WTC11 (cell line): ENCODE results near the gene UBL4A. TPM values are rescaled to one million over a fixed set of nuclear protein-coding genes. Genes with fewer than 3 reads are reported as not detected.

Experiments used
- ATAC-seq: fragments of 200-7000 bp; cut with Tn5 transposase; 2 replicates; pipeline ENCODE4 v1.10.0; 2021; ENCODE audit warnings: mild to moderate bottlenecking, moderate library complexity
- CTCF ChIA-PET: fragments of 300-600 bp; sonication (Branson Sonifier 250); formaldehyde crosslinking; loops from one replicate; lab custom pipeline; 2021; ENCODE audit warnings: antibody characterized with exemption; lab: Charles Lee
- POLR2A ChIA-PET: fragments of 350-600 bp; sonication (Branson Sonifier 250); formaldehyde crosslinking; loops from one replicate; lab custom pipeline; 2021; ENCODE audit warnings: antibody characterized with exemption; lab: Charles Lee
- DNase-seq: peaks from one replicate; pipeline ENCODE4 v3.0.0; 2021; ENCODE audit warnings: low spot score
- H3K27ac Mint-ChIP-seq: 2 replicates; pipeline ENCODE4 v1.8.0; 2021; ENCODE audit warnings: mixed read lengths
- H3K27me3 Mint-ChIP-seq: 2 replicates; pipeline ENCODE4 v1.8.0; 2021; ENCODE audit warnings: low read depth, mild to moderate bottlenecking, moderate library complexity, mixed read lengths
- H3K36me3 Mint-ChIP-seq: 2 replicates; pipeline ENCODE4 v1.8.0; 2021; ENCODE audit warnings: mixed read lengths
- H3K4me1 Mint-ChIP-seq: 2 replicates; pipeline ENCODE4 v1.8.0; 2022; ENCODE audit warnings: mixed read lengths
- H3K4me3 Mint-ChIP-seq: 2 replicates; pipeline ENCODE4 v1.8.0; 2021; ENCODE audit warnings: mild to moderate bottlenecking, moderate library complexity, mixed read lengths
- H3K9me3 Mint-ChIP-seq: 2 replicates; pipeline ENCODE4 v1.8.0; 2021; ENCODE audit warnings: mixed read lengths
- CBFB ChIP-seq: sonication (generic); formaldehyde crosslinking; IDR thresholded peaks from 2 replicates; pipeline ENCODE4 v1.8.1; 2022; ENCODE audit warnings: mild to moderate bottlenecking, low read depth, missing genetic modification reagents
- CREB1 ChIP-seq: sonication (generic); formaldehyde crosslinking; IDR thresholded peaks from 2 replicates; pipeline ENCODE4 v1.8.0; 2023; ENCODE audit warnings: mild to moderate bottlenecking, missing genetic modification reagents
- FOXP1 ChIP-seq: sonication (generic); formaldehyde crosslinking; IDR thresholded peaks from 2 replicates; pipeline ENCODE4 v1.8.0; 2022; ENCODE audit warnings: missing genetic modification reagents, mild to moderate bottlenecking, moderate library complexity, borderline replicate concordance
- HMGA2 ChIP-seq: fragments of 250-450 bp; sonication (Bioruptor Pico); IDR thresholded peaks from 2 replicates; pipeline ENCODE4 v1.4.0; 2021; ENCODE audit warnings: mild to moderate bottlenecking, moderate library complexity
- MXD4 ChIP-seq: fragments of 250-450 bp; sonication (Bioruptor Pico); IDR thresholded peaks from 2 replicates; pipeline ENCODE4 v1.8.0; 2021; ENCODE audit warnings: mild to moderate bottlenecking, moderate library complexity, borderline replicate concordance
- PRRX2 ChIP-seq: fragments of 250-450 bp; sonication (Bioruptor Pico); IDR thresholded peaks from 2 replicates; pipeline ENCODE4 v1.8.0; 2021; ENCODE audit warnings: mild to moderate bottlenecking
- SMAD4 ChIP-seq: sonication (generic); formaldehyde crosslinking; IDR thresholded peaks from 2 replicates; pipeline ENCODE4 v1.8.0; 2022; ENCODE audit warnings: mild to moderate bottlenecking, missing genetic modification reagents
- TCF7 ChIP-seq: sonication (generic); formaldehyde crosslinking; IDR thresholded peaks from 2 replicates; pipeline ENCODE4 v1.8.0; 2022; ENCODE audit warnings: mild to moderate bottlenecking, low read depth, missing genetic modification reagents, moderate library complexity
- TEAD4 ChIP-seq: sonication (generic); formaldehyde crosslinking; IDR thresholded peaks from 2 replicates; pipeline ENCODE4 v1.8.0; 2022; ENCODE audit warnings: mild to moderate bottlenecking, missing genetic modification reagents
- ZNF121 ChIP-seq: sonication (generic); formaldehyde crosslinking; IDR thresholded peaks from 2 replicates; pipeline ENCODE4 v1.8.0; 2023; ENCODE audit warnings: missing genetic modification reagents
- ZNF263 ChIP-seq: sonication (generic); formaldehyde crosslinking; IDR thresholded peaks from 2 replicates; pipeline ENCODE4 v1.8.1; 2022; ENCODE audit warnings: low read depth, mild to moderate bottlenecking, moderate library complexity, missing genetic modification reagents
- ZNF317 ChIP-seq: sonication (generic); formaldehyde crosslinking; IDR thresholded peaks from 2 replicates; pipeline ENCODE4 v1.8.1; 2023; ENCODE audit warnings: low read depth, mild to moderate bottlenecking, moderate library complexity, missing genetic modification reagents, borderline replicate concordance
- ZNF396 ChIP-seq: fragments of 250-450 bp; sonication (Bioruptor Pico); IDR thresholded peaks from 2 replicates; pipeline ENCODE4 v1.8.0; 2021; ENCODE audit warnings: mild to moderate bottlenecking, moderate library complexity, borderline replicate concordance
- ZNF423 ChIP-seq: fragments of 250-450 bp; sonication (Bioruptor Pico); IDR thresholded peaks from 2 replicates; pipeline ENCODE4 v2.1.2; 2022; ENCODE audit warnings: mild to moderate bottlenecking, moderate library complexity
- ZNF671 ChIP-seq: fragments of 250-450 bp; sonication (Bioruptor Pico); IDR thresholded peaks from 2 replicates; pipeline ENCODE4 v1.8.0; 2021; ENCODE audit warnings: mild to moderate bottlenecking
- total RNA-seq: library from RNA; stranded (reverse); gene quantifications from 3 replicates; pipeline ENCODE4 v1.2.3, GENCODE V29; 2021
- TF ChIP-seq, protein P1 (sequence below): sonication (generic); formaldehyde crosslinking; IDR thresholded peaks from 2 replicates; pipeline ENCODE4 v1.8.1; 2023; ENCODE audit warnings: mild to moderate bottlenecking, missing genetic modification reagents
- TF ChIP-seq, protein P2 (sequence below): fragments of 250-450 bp; sonication (Bioruptor Pico); conservative IDR thresholded peaks from 2 replicates; pipeline ENCODE4 v1.9.0; 2021; ENCODE audit warnings: mild to moderate bottlenecking
- TF ChIP-seq, protein P3 (sequence below): sonication (generic); formaldehyde crosslinking; IDR thresholded peaks from 2 replicates; pipeline ENCODE4 v1.8.0; 2023; ENCODE audit warnings: missing genetic modification reagents, mild to moderate bottlenecking, borderline replicate concordance
- TF ChIP-seq, protein P4 (sequence below): sonication (generic); formaldehyde crosslinking; IDR thresholded peaks from 2 replicates; pipeline ENCODE4 v1.8.1; 2023; ENCODE audit warnings: mild to moderate bottlenecking, missing genetic modification reagents
- TF ChIP-seq, protein P5 (sequence below): sonication (generic); formaldehyde crosslinking; IDR thresholded peaks from 2 replicates; pipeline ENCODE4 v1.8.1; 2022; ENCODE audit warnings: mild to moderate bottlenecking, missing genetic modification reagents, moderate library complexity, borderline replicate concordance
- TF ChIP-seq, protein P6 (sequence below): sonication (generic); formaldehyde crosslinking; IDR thresholded peaks from 2 replicates; pipeline ENCODE4 v1.8.0; 2022; ENCODE audit warnings: mild to moderate bottlenecking, missing genetic modification reagents
- TF ChIP-seq, protein P7 (sequence below): sonication (generic); formaldehyde crosslinking; IDR thresholded peaks from 2 replicates; pipeline ENCODE4 v1.8.1; 2023; ENCODE audit warnings: mild to moderate bottlenecking, missing genetic modification reagents, moderate library complexity

The UBL4A gene
- total RNA-seq, 1 experiment from 2014 or later: 34.0 TPM

DNA sequence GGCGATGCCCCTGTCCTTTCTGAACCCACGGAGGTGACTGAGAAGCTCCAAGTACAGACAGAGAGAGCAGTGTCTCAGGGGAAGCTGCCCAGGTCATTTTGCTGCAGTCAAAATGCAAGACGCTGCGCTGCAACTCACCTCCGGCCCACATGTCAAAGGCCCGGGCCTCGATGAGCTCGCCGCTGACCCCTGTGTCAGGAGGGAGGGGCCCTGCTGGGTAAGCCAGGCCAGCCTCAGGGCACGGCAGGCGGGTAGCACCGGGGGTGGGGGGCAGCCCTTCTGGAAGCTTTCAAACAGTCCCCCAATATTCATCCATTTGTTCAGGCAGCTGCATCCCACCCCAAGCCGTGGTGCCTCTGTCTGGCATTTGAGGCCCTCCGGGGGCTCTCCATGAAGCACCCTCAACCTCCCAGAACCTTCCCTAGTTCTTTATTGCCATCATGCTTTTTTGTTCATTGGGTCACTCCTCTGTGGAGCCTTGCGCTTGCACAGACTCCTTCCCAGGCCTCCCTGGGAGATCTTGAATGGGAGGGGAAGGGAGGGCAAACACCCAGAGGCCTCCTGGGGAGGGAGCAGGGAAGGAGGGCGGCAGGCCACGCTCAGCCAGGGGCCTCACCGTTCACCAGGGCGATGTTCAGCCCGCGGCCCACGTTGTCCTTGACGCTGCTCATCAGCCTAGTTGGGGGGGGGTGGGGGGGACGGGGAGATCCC, 21.4 kb upstream of the UBL4A start:
- ChIA-PET POLR2A (no interaction called here), CTCF (no interaction called here)
- no peaks in the 10 kb centered on the region for H3K9me3 Mint-ChIP-seq

DNA sequence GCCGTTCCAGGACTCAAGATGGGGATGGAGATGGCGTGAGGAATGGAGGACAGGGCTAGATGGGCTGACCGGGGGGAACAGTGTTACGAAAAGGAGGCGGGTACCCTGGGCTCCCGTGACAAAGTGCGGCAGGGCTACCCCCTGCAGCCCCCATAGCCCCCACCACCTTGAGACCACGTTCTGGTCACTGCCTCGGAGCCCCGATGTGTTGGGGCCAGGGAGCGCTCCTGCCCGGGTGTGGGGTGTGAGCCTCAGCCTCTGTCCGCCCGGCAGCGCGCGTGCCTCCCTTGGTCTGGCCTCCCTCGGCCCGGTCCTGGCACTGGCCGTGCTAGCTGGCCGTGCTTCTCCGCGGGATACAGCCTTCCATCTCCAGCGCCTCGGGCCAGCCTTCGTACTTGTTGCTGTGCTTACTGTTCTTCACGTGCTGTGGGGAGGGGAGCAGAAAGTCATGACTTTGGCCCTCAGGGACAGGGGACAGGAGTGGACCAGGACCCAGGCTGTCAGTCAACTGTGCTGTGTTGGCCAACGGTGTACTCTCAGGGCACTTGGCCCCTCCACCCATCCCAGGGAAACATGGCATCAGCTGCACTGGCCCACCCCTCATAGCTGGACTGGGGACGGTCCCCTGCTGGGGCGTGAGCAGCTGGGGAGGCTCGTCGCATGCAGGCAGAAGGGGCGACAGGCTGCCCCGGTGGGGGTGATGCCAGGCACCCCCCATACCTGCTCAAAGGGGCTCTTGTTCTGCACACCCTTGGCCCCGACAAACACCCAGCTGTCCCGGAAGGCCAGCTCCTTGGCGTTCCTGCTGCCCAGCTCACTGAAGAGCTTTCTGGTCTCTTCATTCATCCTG, 20.3 kb upstream of the UBL4A start:
- DNase-seq: no peak
- Mint-ChIP-seq H3K27ac (no peak overlapping the region), H3K36me3 (peaks cover 15% of the 10 kb centered on the region), H3K4me1 (no peaks in the 10 kb centered on the region), H3K9me3 (no peaks in the 10 kb centered on the region), H3K27me3 (no peaks in the 10 kb centered on the region), H3K4me3 (no peak overlapping the region)
- ChIA-PET CTCF (no interaction called here), POLR2A (no interaction called here)
- ATAC-seq: no peak
- TF ChIP-seq, protein P1, sequence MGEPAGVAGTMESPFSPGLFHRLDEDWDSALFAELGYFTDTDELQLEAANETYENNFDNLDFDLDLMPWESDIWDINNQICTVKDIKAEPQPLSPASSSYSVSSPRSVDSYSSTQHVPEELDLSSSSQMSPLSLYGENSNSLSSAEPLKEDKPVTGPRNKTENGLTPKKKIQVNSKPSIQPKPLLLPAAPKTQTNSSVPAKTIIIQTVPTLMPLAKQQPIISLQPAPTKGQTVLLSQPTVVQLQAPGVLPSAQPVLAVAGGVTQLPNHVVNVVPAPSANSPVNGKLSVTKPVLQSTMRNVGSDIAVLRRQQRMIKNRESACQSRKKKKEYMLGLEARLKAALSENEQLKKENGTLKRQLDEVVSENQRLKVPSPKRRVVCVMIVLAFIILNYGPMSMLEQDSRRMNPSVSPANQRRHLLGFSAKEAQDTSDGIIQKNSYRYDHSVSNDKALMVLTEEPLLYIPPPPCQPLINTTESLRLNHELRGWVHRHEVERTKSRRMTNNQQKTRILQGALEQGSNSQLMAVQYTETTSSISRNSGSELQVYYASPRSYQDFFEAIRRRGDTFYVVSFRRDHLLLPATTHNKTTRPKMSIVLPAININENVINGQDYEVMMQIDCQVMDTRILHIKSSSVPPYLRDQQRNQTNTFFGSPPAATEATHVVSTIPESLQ (CRISPR knock-in tag): no peak
- TF ChIP-seq TEAD4: no peak
- TF ChIP-seq, protein P2, sequence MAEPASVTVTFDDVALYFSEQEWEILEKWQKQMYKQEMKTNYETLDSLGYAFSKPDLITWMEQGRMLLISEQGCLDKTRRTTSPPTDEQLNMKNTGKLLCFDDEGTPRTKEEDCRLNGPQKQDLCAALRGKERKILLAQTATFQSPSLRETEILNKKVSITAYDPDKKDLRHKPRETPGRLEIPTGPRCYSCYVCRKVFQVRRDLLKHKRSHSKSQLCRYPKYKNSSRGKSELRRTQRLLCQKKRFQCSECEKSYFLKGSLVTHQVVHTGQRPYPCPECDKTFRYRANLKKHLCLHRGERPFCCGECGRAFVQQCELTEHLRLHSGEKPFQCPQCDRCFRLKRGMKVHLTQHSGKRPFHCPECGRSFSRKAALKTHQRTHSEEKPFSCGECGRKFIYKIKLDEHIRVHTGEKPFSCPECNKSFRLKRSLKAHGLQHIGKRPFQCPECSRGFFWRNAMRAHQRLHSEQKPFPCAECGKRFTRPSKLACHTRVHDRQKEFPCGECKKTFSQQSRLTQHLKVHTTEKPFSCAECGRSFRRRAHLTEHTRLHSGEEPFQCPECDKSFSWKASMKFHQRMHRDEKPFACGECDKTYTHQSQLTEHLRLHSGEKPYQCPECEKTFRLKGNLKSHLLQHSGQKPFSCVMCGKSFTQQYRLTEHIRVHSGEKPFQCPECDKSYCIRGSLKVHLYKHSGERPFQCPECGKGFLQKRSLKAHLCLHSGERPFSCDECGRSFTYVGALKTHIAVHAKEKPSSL (CRISPR knock-in tag): no peak
- TF ChIP-seq, protein P3, sequence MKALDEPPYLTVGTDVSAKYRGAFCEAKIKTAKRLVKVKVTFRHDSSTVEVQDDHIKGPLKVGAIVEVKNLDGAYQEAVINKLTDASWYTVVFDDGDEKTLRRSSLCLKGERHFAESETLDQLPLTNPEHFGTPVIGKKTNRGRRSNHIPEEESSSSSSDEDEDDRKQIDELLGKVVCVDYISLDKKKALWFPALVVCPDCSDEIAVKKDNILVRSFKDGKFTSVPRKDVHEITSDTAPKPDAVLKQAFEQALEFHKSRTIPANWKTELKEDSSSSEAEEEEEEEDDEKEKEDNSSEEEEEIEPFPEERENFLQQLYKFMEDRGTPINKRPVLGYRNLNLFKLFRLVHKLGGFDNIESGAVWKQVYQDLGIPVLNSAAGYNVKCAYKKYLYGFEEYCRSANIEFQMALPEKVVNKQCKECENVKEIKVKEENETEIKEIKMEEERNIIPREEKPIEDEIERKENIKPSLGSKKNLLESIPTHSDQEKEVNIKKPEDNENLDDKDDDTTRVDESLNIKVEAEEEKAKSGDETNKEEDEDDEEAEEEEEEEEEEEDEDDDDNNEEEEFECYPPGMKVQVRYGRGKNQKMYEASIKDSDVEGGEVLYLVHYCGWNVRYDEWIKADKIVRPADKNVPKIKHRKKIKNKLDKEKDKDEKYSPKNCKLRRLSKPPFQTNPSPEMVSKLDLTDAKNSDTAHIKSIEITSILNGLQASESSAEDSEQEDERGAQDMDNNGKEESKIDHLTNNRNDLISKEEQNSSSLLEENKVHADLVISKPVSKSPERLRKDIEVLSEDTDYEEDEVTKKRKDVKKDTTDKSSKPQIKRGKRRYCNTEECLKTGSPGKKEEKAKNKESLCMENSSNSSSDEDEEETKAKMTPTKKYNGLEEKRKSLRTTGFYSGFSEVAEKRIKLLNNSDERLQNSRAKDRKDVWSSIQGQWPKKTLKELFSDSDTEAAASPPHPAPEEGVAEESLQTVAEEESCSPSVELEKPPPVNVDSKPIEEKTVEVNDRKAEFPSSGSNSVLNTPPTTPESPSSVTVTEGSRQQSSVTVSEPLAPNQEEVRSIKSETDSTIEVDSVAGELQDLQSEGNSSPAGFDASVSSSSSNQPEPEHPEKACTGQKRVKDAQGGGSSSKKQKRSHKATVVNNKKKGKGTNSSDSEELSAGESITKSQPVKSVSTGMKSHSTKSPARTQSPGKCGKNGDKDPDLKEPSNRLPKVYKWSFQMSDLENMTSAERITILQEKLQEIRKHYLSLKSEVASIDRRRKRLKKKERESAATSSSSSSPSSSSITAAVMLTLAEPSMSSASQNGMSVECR (CRISPR knock-in tag): no peak

More for the DNA sequence above, 21.4 kb upstream of the UBL4A start:
- TF ChIP-seq, protein P4, sequence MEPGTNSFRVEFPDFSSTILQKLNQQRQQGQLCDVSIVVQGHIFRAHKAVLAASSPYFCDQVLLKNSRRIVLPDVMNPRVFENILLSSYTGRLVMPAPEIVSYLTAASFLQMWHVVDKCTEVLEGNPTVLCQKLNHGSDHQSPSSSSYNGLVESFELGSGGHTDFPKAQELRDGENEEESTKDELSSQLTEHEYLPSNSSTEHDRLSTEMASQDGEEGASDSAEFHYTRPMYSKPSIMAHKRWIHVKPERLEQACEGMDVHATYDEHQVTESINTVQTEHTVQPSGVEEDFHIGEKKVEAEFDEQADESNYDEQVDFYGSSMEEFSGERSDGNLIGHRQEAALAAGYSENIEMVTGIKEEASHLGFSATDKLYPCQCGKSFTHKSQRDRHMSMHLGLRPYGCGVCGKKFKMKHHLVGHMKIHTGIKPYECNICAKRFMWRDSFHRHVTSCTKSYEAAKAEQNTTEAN (CRISPR knock-in tag): no peak
- TF ChIP-seq, protein P5, sequence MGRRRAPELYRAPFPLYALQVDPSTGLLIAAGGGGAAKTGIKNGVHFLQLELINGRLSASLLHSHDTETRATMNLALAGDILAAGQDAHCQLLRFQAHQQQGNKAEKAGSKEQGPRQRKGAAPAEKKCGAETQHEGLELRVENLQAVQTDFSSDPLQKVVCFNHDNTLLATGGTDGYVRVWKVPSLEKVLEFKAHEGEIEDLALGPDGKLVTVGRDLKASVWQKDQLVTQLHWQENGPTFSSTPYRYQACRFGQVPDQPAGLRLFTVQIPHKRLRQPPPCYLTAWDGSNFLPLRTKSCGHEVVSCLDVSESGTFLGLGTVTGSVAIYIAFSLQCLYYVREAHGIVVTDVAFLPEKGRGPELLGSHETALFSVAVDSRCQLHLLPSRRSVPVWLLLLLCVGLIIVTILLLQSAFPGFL (CRISPR knock-in tag): no peak
- TF ChIP-seq SMAD4 (CRISPR knock-in tag) (no peak), ZNF396 (CRISPR knock-in tag) (no peak), TCF7 (CRISPR knock-in tag) (no peak), CBFB (no peak), ZNF671 (CRISPR knock-in tag) (no peak), ZNF121 (CRISPR knock-in tag) (no peak), PRRX2 (CRISPR knock-in tag) (no peak), FOXP1 (CRISPR knock-in tag) (no peak), ZNF263 (CRISPR knock-in tag) (no peak), CREB1 (CRISPR knock-in tag) (no peak), HMGA2 (CRISPR knock-in tag) (no peak), ZNF423 (CRISPR knock-in tag) (no peak), MXD4 (CRISPR knock-in tag) (no peak), ZNF317 (CRISPR knock-in tag) (no peak)
- TF ChIP-seq, protein P6, sequence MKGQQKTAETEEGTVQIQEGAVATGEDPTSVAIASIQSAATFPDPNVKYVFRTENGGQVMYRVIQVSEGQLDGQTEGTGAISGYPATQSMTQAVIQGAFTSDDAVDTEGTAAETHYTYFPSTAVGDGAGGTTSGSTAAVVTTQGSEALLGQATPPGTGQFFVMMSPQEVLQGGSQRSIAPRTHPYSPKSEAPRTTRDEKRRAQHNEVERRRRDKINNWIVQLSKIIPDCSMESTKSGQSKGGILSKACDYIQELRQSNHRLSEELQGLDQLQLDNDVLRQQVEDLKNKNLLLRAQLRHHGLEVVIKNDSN (CRISPR knock-in tag): no peak
- TF ChIP-seq, protein P2 (CRISPR knock-in tag): no peak
- TF ChIP-seq, protein P7, sequence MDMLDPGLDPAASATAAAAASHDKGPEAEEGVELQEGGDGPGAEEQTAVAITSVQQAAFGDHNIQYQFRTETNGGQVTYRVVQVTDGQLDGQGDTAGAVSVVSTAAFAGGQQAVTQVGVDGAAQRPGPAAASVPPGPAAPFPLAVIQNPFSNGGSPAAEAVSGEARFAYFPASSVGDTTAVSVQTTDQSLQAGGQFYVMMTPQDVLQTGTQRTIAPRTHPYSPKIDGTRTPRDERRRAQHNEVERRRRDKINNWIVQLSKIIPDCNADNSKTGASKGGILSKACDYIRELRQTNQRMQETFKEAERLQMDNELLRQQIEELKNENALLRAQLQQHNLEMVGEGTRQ (CRISPR knock-in tag): no peak
- no peak overlapping the region for H3K27ac Mint-ChIP-seq
- peaks cover 15% of the 10 kb centered on the region for H3K36me3 Mint-ChIP-seq
- ATAC-seq (no peak), DNase-seq (no peak)
- no peaks in the 10 kb centered on the region for H3K4me1 Mint-ChIP-seq
- H3K27me3 Mint-ChIP-seq: no peaks in the 10 kb centered on the region
- no peak overlapping the region for H3K4me3 Mint-ChIP-seq
